Liver (tissue), 3 donors: ENCODE data around the gene PTN.

Experiments
- CTCF ChIP-seq: fragments of 150-350 bp; IDR thresholded peaks from 2 replicates; pipeline ENCODE4 v1.5.1; 2017; ENCODE audit warnings: improper control_type of control experiment, low read depth, low read length; ENCODE audit not compliant: missing input control
- EGR1 ChIP-seq, 2 donors: IDR thresholded peaks; 2 replicates each; pipeline ENCODE4 v1.6.1; 2016 to 2018; ENCODE audit warnings: antibody characterized with exemption in 2 of 2, low read depth in 2 of 2
- FOXA1 ChIP-seq: IDR thresholded peaks from 2 replicates; pipeline ENCODE4 v1.6.1; 2016; ENCODE audit warnings: antibody characterized with exemption
- HNF4A ChIP-seq, 2 donors: conservative IDR thresholded peaks; 2 replicates each; pipeline ENCODE4 v1.6.1; 2016; ENCODE audit warnings: antibody characterized with exemption in 2 of 2, mild to moderate bottlenecking in 2 of 2
- HNF4G ChIP-seq: IDR thresholded peaks from 2 replicates; pipeline ENCODE4 v1.6.1; 2016; ENCODE audit warnings: antibody characterized with exemption
- MAX ChIP-seq: IDR thresholded peaks from 2 replicates; pipeline ENCODE4 v1.6.1; 2016; ENCODE audit warnings: antibody characterized with exemption
- RXRA ChIP-seq, 2 donors: IDR thresholded peaks; 2 replicates each; pipeline ENCODE4 v1.6.1; 2017 to 2018; ENCODE audit warnings: antibody characterized with exemption in 2 of 2, mild to moderate bottlenecking in 1 of 2
- TF ChIP-seq, protein P1 (sequence below): IDR thresholded peaks from 2 replicates; pipeline ENCODE4 v1.6.1; 2016; ENCODE audit warnings: antibody characterized with exemption
- TF ChIP-seq, protein P2 (sequence below): IDR thresholded peaks from 2 replicates; pipeline ENCODE4 v1.6.1; 2016; ENCODE audit warnings: antibody characterized with exemption
- donor health status: healthy.
- donor health status: healthy.

GRCh38 chr7:137305901-137306621, 37.5 kb downstream of the PTN start:
- no peak for TF ChIP-seq CTCF
- no peak for TF ChIP-seq HNF4A (conservative IDR thresholded peaks at IDR 0.05)
- TF ChIP-seq, protein P1, sequence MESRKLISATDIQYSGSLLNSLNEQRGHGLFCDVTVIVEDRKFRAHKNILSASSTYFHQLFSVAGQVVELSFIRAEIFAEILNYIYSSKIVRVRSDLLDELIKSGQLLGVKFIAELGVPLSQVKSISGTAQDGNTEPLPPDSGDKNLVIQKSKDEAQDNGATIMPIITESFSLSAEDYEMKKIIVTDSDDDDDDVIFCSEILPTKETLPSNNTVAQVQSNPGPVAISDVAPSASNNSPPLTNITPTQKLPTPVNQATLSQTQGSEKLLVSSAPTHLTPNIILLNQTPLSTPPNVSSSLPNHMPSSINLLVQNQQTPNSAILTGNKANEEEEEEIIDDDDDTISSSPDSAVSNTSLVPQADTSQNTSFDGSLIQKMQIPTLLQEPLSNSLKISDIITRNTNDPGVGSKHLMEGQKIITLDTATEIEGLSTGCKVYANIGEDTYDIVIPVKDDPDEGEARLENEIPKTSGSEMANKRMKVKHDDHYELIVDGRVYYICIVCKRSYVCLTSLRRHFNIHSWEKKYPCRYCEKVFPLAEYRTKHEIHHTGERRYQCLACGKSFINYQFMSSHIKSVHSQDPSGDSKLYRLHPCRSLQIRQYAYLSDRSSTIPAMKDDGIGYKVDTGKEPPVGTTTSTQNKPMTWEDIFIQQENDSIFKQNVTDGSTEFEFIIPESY: no peak
- no peak for TF ChIP-seq MAX
- TF ChIP-seq HNF4G: no peak
- TF ChIP-seq FOXA1: no peak
- TF ChIP-seq RXRA (IDR thresholded peaks at IDR 0.05): no peak
- TF ChIP-seq EGR1 (IDR thresholded peaks at IDR 0.05; ENCODE audit: low read depth in 2 of 2): no peak
- TF ChIP-seq, protein P2, sequence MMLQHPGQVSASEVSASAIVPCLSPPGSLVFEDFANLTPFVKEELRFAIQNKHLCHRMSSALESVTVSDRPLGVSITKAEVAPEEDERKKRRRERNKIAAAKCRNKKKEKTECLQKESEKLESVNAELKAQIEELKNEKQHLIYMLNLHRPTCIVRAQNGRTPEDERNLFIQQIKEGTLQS: no peak
